Activated naive CD4-positive, alpha-beta T cell treated with Interleukin-2 at 50 U/mL for 16 hours (primary cell): ENCODE data around the gene FHOD3.

Experiments used
- DNase-seq: peaks from one replicate; pipeline ENCODE4 v3.0.0-alpha.2; 2020

The FHOD3 gene

DNA sequence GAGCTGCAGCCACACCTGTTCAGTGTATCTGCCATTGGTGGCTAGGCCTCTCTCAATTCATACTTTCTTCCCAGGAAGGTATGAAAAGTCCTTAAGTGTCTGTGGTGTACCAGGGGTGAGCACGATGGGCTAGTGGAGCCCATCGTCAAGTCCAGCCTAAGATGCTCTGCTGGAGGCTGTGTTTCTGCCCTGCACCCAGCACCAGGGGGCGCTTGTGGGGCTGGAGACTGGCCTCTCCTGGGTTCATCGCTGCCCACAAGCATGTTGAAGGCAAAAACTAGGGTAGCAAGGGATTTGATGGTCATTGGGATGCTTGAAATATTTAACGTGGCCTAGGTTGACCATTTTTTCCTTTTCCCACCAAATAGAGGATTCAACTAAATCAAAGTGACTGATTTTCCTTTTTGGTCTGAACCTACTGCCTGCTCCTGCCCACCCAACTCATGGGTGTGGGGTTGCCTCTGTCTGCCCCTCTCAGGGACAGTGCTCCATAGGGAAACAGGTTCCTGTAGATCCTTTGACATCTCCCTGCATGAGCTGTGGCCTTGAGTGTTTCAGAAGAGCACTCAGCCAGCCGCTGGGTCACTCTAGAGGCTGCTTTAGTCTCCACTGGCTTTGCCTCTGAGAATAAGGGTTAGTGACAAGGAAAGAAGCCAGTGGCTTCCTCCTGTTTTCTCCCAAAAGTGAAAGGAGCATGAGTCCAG lies 472.2 kb downstream of the FHOD3 start:
- DNase-seq = no peak

- no peak for DNase-seq
These were observed 472.9 kb downstream of the FHOD3 start for GRCh38 chr18:36770315-36770946.

GRCh38 chr18:36771245-36771644 lies 473.7 kb downstream of the FHOD3 start:
- DNase-seq = no peak

GRCh38 chr18:36772241-36772723 lies 474.8 kb downstream of the FHOD3 start:
- DNase-seq = no peak

DNA sequence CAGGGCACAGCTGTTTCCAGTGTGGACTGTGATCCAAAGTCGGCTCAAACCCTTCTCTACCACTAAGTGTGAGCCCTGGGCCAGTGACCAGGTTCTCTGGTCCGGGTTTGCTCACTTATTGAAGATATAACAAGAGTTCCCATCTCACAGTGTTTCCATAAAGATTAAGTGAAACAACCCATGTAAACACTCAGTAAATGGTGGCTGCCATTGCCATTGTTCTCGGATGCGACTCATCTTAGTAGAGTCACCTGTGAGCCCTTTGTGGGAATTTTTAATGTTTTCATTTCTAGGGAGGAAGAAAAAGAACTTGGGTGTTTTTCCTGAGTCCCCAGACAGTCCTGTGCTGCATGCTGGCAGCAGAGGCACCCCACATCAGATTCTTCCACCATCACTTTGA lies 477.9 kb downstream of the FHOD3 start:
- DNase-seq = no peak

GRCh38 chr18:36776650-36777049 lies 479.1 kb downstream of the FHOD3 start:
- DNase-seq = no peak

GRCh38 chr18:36777566-36777965 lies 480.1 kb downstream of the FHOD3 start:
- DNase-seq = no peak

- DNase-seq = no peak
These were observed 483.2 kb downstream of the FHOD3 start for GRCh38 chr18:36780748-36781147.

DNA sequence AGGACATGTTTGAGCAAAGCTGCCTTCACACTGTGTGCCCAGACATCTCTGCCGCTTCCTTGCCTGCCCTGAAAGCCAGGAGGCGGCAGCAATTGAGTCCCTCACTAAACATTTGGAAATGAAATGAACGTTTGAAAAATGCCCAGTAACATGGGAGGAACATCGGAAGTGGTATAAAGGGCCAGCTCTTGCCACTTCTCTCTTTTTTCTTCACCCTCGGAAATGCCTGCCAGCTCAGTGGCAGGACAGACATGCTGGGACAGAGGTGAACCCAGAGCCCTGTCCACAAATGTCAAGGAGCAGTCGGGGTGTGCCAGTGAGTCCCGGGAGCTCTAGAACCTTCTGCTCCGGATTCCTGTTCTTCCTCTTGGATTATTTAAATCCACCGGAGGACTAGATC lies 485.2 kb downstream of the FHOD3 start:
- no peak for DNase-seq

DNA sequence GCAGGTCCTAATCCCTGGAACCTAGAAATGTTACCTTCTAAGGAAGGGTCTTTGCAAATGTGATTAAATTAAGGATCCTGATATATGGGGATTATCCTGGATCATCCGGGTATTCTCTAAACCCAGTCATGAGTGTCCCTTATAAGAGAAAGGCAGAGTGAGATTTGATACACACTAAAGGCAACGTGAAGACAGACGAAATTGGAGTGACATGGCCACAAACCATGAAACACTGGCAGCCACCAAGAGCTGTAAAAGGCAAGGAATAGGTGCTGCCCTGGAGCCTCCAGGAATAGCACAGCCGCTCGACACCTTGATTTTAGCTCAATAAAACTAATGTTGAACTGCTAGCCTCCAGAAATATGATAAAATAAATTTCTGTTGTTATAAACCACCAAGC lies 486.3 kb downstream of the FHOD3 start:
- DNase-seq = no peak

DNA sequence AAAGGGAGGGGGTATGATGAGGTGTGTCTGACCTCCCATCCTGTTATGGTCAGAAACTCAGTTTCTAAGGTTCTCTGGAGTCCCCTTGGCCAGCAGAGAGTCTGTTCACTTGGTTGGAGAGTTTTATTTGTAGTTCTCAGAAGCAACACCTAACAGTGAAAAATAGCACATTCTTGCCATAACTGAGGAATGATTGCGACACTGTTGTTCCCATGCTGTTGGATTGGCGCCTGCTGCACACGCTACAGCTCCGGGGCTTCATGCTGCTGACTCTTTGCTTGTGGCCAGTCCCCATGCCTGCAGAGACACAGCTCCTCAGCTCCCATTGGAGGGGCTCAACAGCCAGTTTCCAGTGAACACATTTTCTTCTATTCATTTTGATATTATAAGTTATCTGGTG lies 489.2 kb downstream of the FHOD3 start:
- no peak for DNase-seq

DNA sequence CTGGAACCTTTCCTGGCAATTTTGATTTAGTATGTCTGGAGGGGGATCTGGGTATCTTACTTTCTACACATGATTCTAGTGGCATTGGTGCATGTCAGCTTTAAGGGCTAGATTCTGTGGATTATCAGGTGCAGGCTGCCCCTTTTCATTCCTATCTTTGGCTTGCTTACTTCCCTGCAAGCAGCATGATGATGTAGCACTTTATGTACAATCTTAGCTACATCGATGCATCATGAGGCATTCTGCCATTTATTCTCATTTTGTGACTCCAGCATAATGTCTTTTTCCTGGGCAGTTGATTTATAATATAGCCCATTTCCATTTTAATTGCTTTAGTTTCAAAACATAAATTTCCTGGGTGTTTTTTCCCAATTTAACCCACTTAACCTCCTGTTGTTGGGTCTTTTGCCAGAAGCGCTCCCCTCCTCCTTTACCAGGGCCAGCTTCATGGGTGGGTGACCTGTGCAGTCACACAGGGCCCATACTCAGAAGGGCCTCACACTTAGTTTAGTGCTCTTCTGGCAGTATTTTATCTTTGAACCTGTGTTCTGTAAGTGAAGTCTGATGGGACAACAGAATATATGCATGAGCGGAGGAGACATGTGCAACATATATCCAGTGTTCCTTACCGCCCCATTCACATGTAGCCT lies 495.2 kb downstream of the FHOD3 start:
- DNase-seq = no peak

GRCh38 chr18:36798738-36799473 lies 501.4 kb downstream of the FHOD3 start:
- DNase-seq = no peak

DNA sequence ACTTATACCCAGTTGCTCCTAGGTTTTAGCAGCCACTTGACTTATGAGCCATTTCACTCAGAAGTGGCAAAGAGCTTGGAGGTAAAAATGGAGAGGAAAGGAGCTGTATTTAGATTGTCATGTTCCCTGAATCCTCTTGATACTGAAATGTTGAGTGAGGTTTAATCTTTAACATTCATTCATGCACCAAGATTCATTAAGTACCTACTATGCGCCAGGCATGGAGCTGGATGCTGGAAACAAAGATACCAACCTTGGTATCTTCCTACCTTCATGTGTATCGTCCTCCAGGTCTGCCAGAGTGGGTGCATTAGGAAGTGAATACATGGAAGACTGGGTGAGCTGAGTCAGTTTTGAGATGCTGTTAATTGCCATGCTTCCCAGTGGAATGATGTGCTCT lies 507.6 kb downstream of the FHOD3 start:
- no peak for DNase-seq

- DNase-seq = no peak
These were observed 511.2 kb downstream of the FHOD3 start for GRCh38 chr18:36808681-36809080.

DNA sequence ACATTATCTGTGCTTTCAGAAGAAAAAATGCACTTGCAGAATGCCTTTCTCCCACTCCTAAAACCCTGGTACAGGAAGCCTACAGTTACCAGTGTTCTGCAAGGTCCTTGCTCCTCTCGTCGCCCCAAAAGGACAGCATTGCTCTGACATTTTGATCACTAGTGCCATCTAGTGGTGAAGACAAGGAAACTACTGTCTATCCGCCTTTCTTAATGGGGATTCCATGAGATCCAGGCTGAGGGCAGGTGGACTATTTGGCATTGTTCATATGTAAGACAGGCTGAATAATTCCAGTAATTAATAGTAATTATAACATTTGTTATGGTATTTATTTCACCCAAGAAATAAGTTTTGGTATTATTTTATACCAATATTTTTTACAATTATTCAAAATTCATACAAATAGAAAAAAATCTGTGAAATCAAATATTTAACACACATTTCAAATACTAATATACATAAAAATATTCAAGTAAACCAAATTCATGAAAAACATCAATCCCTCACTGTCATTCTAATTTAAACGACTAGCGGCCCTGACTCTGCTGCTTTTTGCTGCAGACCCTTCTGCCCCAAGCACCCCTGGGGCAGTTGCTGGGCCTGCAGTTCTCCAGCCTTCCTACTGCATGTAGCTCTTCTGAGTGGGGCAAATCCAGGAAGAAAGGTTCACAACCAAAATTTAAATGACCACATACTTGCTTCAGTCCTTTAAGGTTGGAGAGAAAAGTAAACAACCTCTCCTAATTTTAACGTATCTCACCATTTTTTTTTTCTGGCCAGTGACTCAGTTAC lies 512.3 kb downstream of the FHOD3 start:
- DNase-seq = peak; percentile 26

DNA sequence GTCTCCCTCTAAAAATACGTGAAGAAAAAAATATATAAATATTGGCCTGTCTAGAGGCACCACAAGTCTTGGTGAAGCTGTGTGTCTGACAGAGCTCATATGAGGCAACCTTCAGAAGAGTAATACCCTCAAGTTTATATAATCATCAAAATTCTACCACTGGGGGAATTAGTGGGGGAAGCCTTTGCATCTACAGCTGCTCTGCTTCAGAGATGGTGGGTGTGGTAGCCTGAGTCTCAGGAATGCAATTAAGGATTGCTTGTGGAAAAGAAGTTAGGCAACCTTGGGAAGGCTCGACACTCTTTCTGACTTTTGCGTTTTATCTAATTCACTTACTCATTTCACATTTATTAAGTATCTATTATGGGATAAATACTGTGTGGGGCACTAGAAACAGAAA lies 513.9 kb downstream of the FHOD3 start:
- DNase-seq = no peak

- DNase-seq = no peak
These were observed 514.4 kb downstream of the FHOD3 start for GRCh38 chr18:36811955-36812354.

DNA sequence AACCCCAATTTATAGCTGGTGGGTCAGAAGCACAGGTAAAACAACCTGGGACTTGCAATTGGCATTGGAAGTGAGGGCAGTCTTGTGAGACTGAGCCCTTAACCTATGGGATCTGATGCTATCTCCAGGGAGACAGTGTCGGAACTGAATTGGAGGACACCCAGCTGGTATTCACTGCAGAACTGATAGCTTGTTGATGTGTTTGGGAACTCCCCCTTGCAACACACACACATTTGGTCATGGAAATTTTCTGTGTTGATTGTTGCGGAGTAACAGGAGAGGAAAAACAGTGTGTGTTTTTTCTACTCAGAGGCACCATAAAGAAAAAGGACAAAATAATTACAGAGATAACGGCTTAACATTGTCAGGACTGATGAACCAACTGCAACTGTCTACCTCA lies 515.2 kb downstream of the FHOD3 start:
- DNase-seq = no peak

GRCh38 chr18:36813101-36813775 lies 515.7 kb downstream of the FHOD3 start:
- no peak for DNase-seq

GRCh38 chr18:36813824-36814223 lies 516.3 kb downstream of the FHOD3 start:
- no peak for DNase-seq

GRCh38 chr18:36814994-36815393 lies 517.5 kb downstream of the FHOD3 start:
- DNase-seq = no peak
